ENCODE data around the gene NFATC2.

Gene NFATC2

DNA sequence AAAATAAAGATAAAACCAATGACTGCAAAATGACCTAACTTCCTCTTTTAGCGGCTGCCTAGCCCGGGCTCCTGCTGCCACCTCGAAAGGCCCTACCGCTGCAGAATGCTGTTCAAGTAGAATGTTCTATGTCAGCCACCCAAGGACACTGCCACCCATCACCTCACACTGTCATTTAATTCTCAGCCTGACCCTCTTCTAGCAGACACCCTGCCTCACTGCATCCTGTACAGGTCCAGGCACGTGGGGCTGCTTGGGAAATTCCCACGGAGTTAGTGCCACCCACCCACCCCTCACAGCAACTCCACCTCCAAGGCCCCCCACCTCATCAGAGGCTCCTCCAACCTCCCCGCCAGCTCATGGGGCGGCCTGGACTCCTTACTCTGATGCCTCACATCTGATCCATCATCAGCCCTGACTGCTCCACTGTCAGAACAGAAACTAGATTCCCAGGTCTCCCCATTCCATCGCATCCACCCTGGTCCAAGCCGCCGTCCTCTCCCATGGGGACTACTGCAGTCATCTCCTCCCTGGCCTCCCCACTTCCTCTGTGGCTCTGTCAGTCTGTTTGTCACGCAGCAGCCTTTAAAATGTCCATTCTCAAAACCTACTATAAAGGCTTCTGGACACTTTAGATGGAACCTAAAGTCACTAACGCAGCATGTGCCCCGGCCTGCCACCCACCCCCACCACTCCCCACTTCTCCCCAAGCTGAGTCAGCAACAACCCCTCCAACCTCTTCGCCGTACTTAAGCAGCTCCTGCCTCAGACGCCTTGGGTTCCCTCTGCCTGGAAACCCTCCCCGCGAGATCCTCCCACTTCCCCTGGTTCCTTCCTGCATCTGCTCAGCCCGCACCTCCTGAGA, 17.0 kb downstream of the NFATC2 start:
- Mint-ChIP-seq H3K4me1 (ENCODE audit: low read depth) (peaks cover 67% of the 10 kb centered on the region), H3K9me3 (no peaks in the 10 kb centered on the region), H3K36me3 (ENCODE audit: low read depth) (peaks cover 30% of the 10 kb centered on the region), H3K27ac (peak overlapping the region; percentile 92), H3K4me3 (peak overlapping the region; percentile 81), H3K27me3 (ENCODE audit: low read depth) (no peaks in the 10 kb centered on the region)

DNA sequence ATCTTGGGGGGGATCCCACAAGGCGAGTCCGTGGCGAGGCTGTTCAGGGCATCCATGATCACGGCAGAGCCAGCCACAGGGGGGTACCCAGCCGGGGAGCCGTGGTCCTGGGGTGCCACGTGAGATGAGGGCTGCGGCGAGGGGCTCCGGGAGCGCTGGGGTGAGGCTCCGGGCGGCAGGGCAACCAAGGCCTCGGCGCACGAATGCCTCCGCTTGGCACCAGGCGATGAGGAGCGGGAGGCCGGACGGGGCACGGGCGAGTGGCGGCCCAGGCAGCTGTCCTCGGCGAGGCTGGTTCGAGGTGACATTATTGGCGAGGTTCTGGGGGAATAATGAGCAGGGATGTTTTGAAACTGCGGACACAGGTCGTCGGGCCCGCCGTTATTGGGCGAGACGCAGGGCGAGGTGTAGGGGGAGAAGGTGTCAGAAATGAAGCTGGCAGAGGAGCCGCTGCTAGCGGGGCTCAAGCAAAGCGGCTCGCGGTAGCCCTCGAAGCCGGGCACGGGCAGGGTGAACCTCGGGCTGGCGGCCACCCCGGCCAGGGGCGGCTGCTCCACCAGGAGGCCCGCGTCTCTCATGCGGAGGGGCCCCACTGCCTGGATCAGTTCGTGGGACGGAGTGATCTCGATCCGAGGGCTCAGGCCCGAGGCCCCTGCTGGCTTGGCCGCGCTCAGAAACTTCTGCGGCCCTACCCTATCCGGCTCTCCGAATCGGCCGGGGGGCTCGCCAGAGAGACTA, 19.1 kb downstream of the NFATC2 start:
- Mint-ChIP-seq H3K9me3 (no peaks in the 10 kb centered on the region), H3K4me1 (ENCODE audit: low read depth) (peaks cover 54% of the 10 kb centered on the region), H3K27ac (no peak overlapping the region), H3K36me3 (ENCODE audit: low read depth) (peaks cover 35% of the 10 kb centered on the region), H3K4me3 (no peak overlapping the region), H3K27me3 (ENCODE audit: low read depth) (no peaks in the 10 kb centered on the region)

DNA sequence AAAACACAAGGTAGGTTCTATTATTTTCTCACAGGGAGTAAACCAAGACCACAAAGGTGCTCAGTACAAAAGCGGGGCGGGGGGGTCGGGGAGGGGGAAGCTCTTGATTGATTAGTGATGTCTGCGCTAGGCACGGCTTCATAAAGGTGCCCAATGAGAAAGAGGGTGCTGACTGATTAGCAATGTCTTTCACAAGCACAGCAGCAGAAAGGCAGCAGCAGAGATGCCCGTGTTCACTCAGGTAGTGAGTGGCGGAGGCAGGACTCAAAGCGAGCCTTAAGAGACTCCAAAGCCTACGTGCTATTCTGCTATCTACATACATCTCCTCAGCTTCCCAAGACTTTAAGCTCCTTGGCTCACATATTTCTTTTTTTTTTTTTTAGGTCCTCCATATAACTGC, 20.3 kb downstream of the NFATC2 start:
- Mint-ChIP-seq H3K9me3 (no peaks in the 10 kb centered on the region), H3K4me3 (no peak overlapping the region), H3K4me1 (ENCODE audit: low read depth) (peaks cover 52% of the 10 kb centered on the region), H3K27ac (no peak overlapping the region), H3K36me3 (ENCODE audit: low read depth) (peaks cover 36% of the 10 kb centered on the region), H3K27me3 (ENCODE audit: low read depth) (no peaks in the 10 kb centered on the region)

DNA sequence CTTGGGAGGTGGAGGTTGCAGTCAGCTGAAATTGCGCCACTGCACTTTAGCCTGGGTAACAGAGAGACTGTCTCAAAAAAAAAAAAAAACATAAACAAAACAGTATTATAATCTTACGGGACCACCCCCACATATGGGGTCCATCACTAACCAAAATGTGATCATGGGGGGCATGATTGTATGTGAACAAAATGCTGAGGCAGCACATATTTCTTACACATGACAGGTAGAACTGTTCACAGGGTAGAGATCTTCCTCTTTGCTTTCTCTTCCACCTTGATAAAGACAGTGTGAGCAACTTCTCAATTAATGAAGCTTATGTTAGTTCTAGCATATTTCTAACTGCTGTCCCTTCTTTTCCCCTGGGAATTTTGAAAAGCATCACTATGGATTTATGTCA, 24.7 kb downstream of the NFATC2 start:
- H3K27me3 Mint-ChIP-seq (ENCODE audit: low read depth), result no peaks in the 10 kb centered on the region
- H3K9me3 Mint-ChIP-seq, result no peaks in the 10 kb centered on the region
- H3K36me3 Mint-ChIP-seq (ENCODE audit: low read depth), result peaks cover 57% of the 10 kb centered on the region
- H3K4me1 Mint-ChIP-seq (ENCODE audit: low read depth), result peaks cover 55% of the 10 kb centered on the region
- no peak overlapping the region for H3K27ac Mint-ChIP-seq
- H3K4me3 Mint-ChIP-seq, result no peak overlapping the region

DNA sequence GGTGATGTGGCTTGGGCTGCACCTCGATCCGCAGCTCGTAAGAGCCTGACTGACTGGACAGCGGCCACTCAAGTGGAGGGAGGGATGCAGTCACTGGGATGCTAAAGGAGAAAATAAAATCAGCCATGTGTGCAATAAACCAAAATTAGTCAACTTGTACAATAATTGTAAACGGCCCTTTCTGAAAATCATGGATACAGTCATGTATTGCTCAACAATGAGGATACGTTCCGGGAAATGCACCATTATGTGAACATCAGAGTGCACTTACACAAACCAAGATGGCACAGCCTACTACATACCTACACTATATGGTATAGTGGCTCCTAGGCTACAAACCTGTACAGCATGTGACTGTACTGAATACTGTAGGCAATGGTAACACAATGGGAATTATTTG, 25.7 kb downstream of the NFATC2 start:
- H3K4me3 Mint-ChIP-seq, result no peak overlapping the region
- no peak overlapping the region for H3K27ac Mint-ChIP-seq
- H3K27me3 Mint-ChIP-seq (ENCODE audit: low read depth), result no peaks in the 10 kb centered on the region
- peaks cover 57% of the 10 kb centered on the region for H3K36me3 Mint-ChIP-seq (ENCODE audit: low read depth)
- H3K9me3 Mint-ChIP-seq, result no peaks in the 10 kb centered on the region
- H3K4me1 Mint-ChIP-seq (ENCODE audit: low read depth), result peaks cover 57% of the 10 kb centered on the region

DNA sequence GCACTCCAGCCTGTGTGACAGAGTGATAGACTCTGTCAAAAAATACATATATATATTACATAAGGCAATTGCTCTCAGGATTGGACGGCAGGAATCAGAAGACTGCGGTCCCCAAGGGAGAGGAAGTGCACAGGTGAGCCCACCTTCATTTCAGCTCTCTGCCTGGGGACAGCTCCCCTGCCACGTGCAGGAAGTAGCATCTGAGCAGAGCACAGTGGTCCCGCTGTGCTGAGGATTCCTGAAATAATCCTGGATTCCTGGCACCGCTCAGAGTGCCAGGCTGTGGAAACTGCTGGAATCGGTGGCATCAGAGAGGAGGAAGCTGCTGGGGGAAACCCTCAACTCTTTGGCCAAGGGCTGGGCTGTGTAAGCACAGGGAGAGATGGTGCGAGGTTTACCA, 27.7 kb downstream of the NFATC2 start:
- no peak overlapping the region for H3K27ac Mint-ChIP-seq
- no peaks in the 10 kb centered on the region for H3K9me3 Mint-ChIP-seq
- H3K36me3 Mint-ChIP-seq (ENCODE audit: low read depth), result peaks cover 61% of the 10 kb centered on the region
- no peaks in the 10 kb centered on the region for H3K27me3 Mint-ChIP-seq (ENCODE audit: low read depth)
- peaks cover 62% of the 10 kb centered on the region for H3K4me1 Mint-ChIP-seq (ENCODE audit: low read depth)
- no peak overlapping the region for H3K4me3 Mint-ChIP-seq

DNA sequence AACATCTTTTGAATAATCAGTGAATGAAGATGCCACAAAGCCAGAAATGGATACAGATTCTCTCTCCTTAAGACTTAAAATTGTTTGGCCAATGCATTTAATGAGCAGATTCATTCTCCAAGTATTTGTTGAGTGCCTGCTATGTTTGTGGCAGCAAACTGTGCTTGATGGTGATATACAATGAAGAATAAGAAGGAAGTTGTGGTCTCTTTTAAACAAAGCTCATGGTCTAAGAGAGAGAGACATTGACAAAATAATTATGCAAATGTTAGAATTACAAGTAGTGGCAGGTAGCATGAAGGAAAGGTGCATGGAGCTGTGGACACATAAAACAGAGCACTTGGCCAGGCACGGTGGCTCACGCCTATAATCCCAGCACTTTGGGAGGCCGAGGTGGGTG, 28.3 kb downstream of the NFATC2 start:
- H3K9me3 Mint-ChIP-seq, result no peaks in the 10 kb centered on the region
- no peak overlapping the region for H3K4me3 Mint-ChIP-seq
- H3K4me1 Mint-ChIP-seq (ENCODE audit: low read depth), result peaks cover 65% of the 10 kb centered on the region
- H3K27ac Mint-ChIP-seq, result peak overlapping the region; percentile 2
- peaks cover 66% of the 10 kb centered on the region for H3K36me3 Mint-ChIP-seq (ENCODE audit: low read depth)
- no peaks in the 10 kb centered on the region for H3K27me3 Mint-ChIP-seq (ENCODE audit: low read depth)

DNA sequence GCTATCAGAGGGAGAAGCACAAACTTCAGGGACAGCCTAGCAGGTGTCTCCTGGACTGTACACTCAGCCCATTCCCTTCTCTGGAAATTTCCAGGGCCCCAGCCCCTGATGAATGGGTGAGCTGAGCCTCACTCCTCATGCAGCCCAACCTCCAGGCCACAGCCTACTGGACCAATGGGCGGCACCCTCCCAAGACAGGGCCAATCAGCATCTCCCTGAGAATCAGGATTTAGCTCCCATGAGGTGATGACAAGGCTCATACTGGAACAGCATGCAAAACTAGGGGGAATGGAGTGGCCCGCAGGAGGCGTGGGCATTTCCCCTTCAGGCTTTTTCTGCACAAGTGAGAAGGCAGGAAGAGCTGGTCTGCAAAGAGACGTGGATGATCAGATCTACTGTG, 29.0 kb downstream of the NFATC2 start:
- no peak overlapping the region for H3K4me3 Mint-ChIP-seq
- H3K36me3 Mint-ChIP-seq (ENCODE audit: low read depth), result peaks cover 73% of the 10 kb centered on the region
- peaks cover 67% of the 10 kb centered on the region for H3K4me1 Mint-ChIP-seq (ENCODE audit: low read depth)
- no peaks in the 10 kb centered on the region for H3K9me3 Mint-ChIP-seq
- H3K27ac Mint-ChIP-seq, result no peak overlapping the region
- no peaks in the 10 kb centered on the region for H3K27me3 Mint-ChIP-seq (ENCODE audit: low read depth)

DNA sequence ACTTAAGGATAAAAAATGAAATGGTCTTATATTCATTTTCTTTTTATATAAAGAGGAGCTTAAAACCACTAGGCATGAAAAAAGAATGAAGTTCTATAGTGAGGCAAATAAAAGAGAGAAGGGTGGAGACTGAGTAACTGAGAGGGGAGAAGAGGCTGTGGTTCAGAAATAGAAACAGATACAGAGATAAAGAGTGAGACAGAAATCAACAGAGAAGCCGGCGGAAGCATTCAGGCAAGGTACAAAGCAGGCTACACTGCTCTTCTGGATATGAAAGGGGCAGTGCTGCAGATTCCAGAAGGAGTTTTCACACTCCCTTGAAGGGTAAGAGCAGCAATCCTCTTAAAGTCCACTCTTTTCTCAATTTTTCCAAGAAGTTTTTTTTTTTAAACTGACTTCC, 29.9 kb downstream of the NFATC2 start:
- Mint-ChIP-seq H3K4me3 (peak overlapping the region; percentile 49), H3K27ac (peak overlapping the region; percentile 77), H3K9me3 (no peaks in the 10 kb centered on the region), H3K4me1 (ENCODE audit: low read depth) (peaks cover 59% of the 10 kb centered on the region), H3K27me3 (ENCODE audit: low read depth) (no peaks in the 10 kb centered on the region), H3K36me3 (ENCODE audit: low read depth) (peaks cover 71% of the 10 kb centered on the region)

DNA sequence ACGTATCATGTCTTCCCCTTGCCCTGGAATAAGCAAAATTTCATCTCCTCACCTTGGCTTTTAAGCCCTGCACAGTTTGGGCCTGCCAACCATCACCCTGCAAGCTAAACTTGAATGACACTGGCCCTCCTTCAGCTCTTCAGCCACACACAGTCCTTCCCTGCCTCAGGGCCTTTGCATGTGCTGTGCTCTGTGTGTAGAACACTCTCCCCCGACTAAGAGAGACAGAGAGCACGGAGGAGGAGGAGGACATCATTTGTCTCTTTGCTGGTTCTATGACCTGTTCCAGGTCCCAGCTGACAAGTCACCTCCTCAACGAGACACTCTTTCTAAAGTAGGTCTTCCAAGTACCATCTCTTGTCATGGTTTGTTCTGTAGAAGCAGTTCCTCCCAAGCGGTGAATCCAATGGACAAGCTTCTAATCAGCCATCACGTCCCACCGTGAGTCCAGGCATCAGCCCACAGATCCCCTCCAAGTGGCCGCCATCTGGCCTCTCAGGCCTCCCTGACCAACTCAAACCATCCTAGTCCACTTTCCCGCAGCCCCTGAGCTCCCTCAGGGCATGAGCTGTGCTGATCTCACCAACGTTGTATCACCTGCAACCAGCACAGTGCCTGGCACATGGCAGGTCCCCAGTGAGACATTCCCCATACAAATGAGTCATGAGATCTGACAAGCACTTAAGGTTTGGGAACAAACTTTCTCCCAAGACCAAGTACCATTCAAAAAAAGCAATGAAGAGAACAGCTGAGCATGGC, 30.5 kb downstream of the NFATC2 start:
- no peaks in the 10 kb centered on the region for H3K9me3 Mint-ChIP-seq
- no peaks in the 10 kb centered on the region for H3K27me3 Mint-ChIP-seq (ENCODE audit: low read depth)
- H3K27ac Mint-ChIP-seq, result peak overlapping the region; percentile 77
- peaks cover 73% of the 10 kb centered on the region for H3K36me3 Mint-ChIP-seq (ENCODE audit: low read depth)
- H3K4me3 Mint-ChIP-seq, result peak overlapping the region; percentile 49
- peaks cover 61% of the 10 kb centered on the region for H3K4me1 Mint-ChIP-seq (ENCODE audit: low read depth)

DNA sequence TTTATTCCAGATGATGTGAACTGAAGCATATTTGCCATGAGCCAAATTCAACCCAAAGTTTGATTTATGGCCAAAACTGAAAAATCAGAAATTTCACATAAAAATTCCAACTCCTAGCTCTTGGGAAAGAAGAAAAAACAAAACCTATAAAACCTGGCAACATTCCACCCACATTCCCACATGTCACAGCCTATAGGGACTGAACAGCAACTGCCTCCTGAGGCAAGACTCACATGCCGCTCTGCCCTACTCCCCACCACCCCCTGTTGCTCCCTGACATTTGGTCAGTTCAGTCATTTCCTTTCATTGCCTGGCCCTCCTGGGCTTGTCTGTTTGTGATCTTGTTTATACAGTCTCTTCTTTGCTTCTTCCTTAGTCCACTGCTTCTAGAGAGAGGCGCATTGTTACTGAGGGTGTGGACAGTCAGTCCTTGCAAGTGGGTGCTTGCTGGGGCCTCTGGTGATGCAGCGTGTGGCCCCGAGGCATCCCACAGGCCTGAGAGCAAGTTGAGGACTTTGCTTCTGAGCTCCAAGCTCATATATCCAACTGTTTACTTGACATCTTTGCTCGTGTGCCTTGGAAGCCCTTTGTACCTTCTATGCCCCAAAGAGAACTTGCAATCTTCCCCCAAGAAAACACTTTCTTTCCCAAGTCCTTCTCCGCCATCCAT, 31.4 kb downstream of the NFATC2 start:
- H3K36me3 Mint-ChIP-seq (ENCODE audit: low read depth), result peaks cover 68% of the 10 kb centered on the region
- no peaks in the 10 kb centered on the region for H3K9me3 Mint-ChIP-seq
- H3K4me3 Mint-ChIP-seq, result no peak overlapping the region
- no peaks in the 10 kb centered on the region for H3K27me3 Mint-ChIP-seq (ENCODE audit: low read depth)
- peaks cover 56% of the 10 kb centered on the region for H3K4me1 Mint-ChIP-seq (ENCODE audit: low read depth)
- H3K27ac Mint-ChIP-seq, result peak overlapping the region; percentile 77

DNA sequence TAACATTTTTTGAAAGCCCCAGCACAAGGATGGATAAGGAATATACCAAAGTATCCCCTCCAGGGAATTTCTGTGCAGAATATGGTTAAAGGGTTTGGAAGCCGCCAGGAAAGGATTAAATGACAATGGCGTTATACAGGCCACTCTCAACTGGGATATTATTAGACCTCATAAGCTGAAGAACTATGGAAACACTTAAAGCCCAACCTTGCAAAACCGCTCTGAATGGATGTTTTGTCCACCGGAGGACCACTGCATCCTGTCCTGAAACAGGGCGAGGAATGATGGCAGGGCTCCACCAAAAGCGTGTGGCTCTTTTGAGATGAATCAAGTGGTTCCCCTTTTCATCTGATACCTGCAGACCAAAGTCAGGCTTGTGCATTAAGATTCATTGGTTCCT, 32.4 kb downstream of the NFATC2 start:
- H3K4me1 Mint-ChIP-seq (ENCODE audit: low read depth), result peaks cover 55% of the 10 kb centered on the region
- peaks cover 65% of the 10 kb centered on the region for H3K36me3 Mint-ChIP-seq (ENCODE audit: low read depth)
- H3K4me3 Mint-ChIP-seq, result no peak overlapping the region
- no peaks in the 10 kb centered on the region for H3K27me3 Mint-ChIP-seq (ENCODE audit: low read depth)
- H3K9me3 Mint-ChIP-seq, result no peaks in the 10 kb centered on the region
- H3K27ac Mint-ChIP-seq, result no peak overlapping the region

DNA sequence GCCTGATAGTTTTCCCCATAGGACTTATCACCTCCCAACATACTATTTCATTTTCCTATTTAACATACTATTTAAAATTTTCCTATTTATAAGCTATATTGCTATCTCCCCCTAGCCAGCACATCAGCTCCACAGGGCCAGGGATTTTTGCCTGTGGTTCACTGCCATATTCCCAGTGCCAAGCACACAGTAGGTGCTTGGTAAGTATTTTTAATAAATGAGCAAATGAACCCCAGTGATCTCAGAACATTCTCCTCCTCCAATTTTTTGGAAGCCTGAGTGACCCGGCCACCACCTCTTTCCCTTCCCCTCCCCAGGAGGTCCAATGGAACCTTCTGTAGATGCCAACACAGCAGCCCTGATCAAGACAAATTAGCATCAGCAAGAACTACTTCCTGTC, 33.3 kb downstream of the NFATC2 start:
- Mint-ChIP-seq H3K9me3 (no peaks in the 10 kb centered on the region), H3K27me3 (ENCODE audit: low read depth) (no peaks in the 10 kb centered on the region), H3K4me1 (ENCODE audit: low read depth) (peaks cover 53% of the 10 kb centered on the region), H3K36me3 (ENCODE audit: low read depth) (peaks cover 62% of the 10 kb centered on the region), H3K4me3 (no peak overlapping the region), H3K27ac (peak overlapping the region; percentile 59)

DNA sequence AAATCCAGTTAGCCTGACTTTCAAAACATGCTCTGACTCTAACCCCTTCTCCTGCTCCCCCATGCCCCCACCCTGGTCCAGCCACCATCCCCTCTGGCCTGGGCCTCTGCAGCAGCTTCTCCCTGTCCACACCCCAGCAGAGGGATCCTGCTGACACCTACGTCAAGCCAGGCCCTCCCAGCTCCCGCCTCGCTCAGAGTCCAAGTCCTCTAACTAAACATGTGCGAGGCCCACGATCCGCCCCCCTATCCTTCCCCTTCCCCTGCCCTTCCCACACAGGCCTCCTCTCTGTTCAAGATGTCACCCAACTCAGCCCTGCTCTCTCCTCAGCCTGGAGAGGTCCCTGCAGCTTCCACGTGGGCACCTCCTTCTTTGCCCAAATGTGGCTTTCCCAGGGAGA, 33.7 kb downstream of the NFATC2 start:
- H3K27me3 Mint-ChIP-seq (ENCODE audit: low read depth), result no peaks in the 10 kb centered on the region
- H3K36me3 Mint-ChIP-seq (ENCODE audit: low read depth), result peaks cover 58% of the 10 kb centered on the region
- peak overlapping the region; percentile 59 for H3K27ac Mint-ChIP-seq
- no peak overlapping the region for H3K4me3 Mint-ChIP-seq
- H3K4me1 Mint-ChIP-seq (ENCODE audit: low read depth), result peaks cover 49% of the 10 kb centered on the region
- H3K9me3 Mint-ChIP-seq, result no peaks in the 10 kb centered on the region
